ENCODE results near the gene BTBD18. TPM values are rescaled to one million over a fixed set of nuclear protein-coding genes. Genes with fewer than 3 reads are reported as not detected.
A peak's percentile ranks its signal among the peaks of the same experiment; 100 is the strongest.

The BTBD18 gene
- total and polyA plus RNA-seq, 2 of the 13 experiments (the other 11 are each of a cell fraction or from before 2014, with no cell fraction given), result not detected

- no peak for FAIRE-seq
- H3K4me1 ChIP-seq (ENCODE audit: insufficient read depth, low read length), result peaks cover 42% of the 10 kb centered on the region
- POLR2A ChIA-PET, result interaction anchor here (0.7 to 4.4 kb wide), 7 partner anchors 11 to 58 kb away, joined by 3 to 83 read pairs (median 4); partner anchors contain the start of genes CTNND1 and SELENOH
- peak; percentile 60 for ATAC-seq
- H3K9ac ChIP-seq (ENCODE audit: insufficient read depth, low read depth, low read length), result peak overlapping the region; percentile 34; the same call in 1 of the 2 replicates
- H3K27ac ChIP-seq (ENCODE audit: extremely low read length, insufficient read depth, low read length), result peak overlapping the region; percentile 65
- CTCF ChIA-PET (ENCODE audit: low intra/inter-chr PET ratio, low total read pairs), result no interaction called here
- H3K79me2 ChIP-seq (ENCODE audit: insufficient read depth, low read length), result peaks cover 63% of the 10 kb centered on the region
- WGBS (ENCODE audit: low lambda C conversion rate), result 0% methylated on average over 1 of the region's 1 CpG
- intact Hi-C loops (cut with micrococcal nuclease; ENCODE audit: unreplicated experiment) (no loop called here), in situ Hi-C loops (cut with HindIII; ENCODE audit: extremely low pct_ligation_motif_present, low pct_unique_long_range_greater_than_20kb) (no loop called here)
- DNase-seq (ENCODE audit: low spot score), result peak; percentile 69
- no TSS peak for BruUV-seq (replicated peaks)
- no peak overlapping the region for H3K4me3 ChIP-seq (replicated peaks in 1 of 3; ENCODE audit: insufficient read depth in 1 of 3, low read depth in 2 of 3, low read length in 3 of 3)
- H3K27me3 ChIP-seq (ENCODE audit: control insufficient read depth in 1 of 2, insufficient read depth in 2 of 2, low read length in 2 of 2), result no peaks in the 10 kb centered on the region
- peak overlapping the region; percentile 37 for H3K4me2 ChIP-seq (ENCODE audit: low read depth, low read length)
- no peak overlapping the region for H2AFZ ChIP-seq (ENCODE audit: low read length)
- H4K20me1 ChIP-seq (ENCODE audit: insufficient read depth, low read length), result peaks cover 13% of the 10 kb centered on the region; the same call in 1 of the 2 replicates
- peaks cover 24 to 61% of the 10 kb centered on the region in 2 experiments for H3K36me3 ChIP-seq (replicated peaks in 1 of 2; ENCODE audit: control insufficient read depth in 1 of 2, insufficient read depth in 2 of 2, low read length in 2 of 2)
- no peaks in the 10 kb centered on the region for H3K9me3 ChIP-seq (ENCODE audit: low read length)
- TF ChIP-seq SOX5 (CRISPR knock-in tag; IDR thresholded peaks at IDR 0.05; ENCODE audit: borderline replicate concordance) (peak; percentile 64), HDAC2 (CRISPR knock-in tag; IDR thresholded peaks at IDR 0.05) (0 out of 2 replicates have a peak, but pooled peaks have one; percentile 28), ZNF644 (CRISPR knock-in tag; IDR thresholded peaks at IDR 0.05; ENCODE audit: low read depth) (0 out of 2 replicates have a peak, but pooled peaks have one; percentile 29), ZNF609 (CRISPR knock-in tag; IDR thresholded peaks at IDR 0.05; ENCODE audit: borderline replicate concordance) (no peak), ETV5 (CRISPR knock-in tag; IDR thresholded peaks at IDR 0.05; ENCODE audit: borderline replicate concordance) (peak; percentile 47; the same call in 1 of the 2 replicates), ZNF292 (CRISPR knock-in tag; IDR thresholded peaks at IDR 0.05; ENCODE audit: borderline replicate concordance, low read depth) (no peak), SP5 (CRISPR knock-in tag; IDR thresholded peaks at IDR 0.05; ENCODE audit: borderline replicate concordance, low read depth) (no peak), DBP (CRISPR knock-in tag; IDR thresholded peaks at IDR 0.05; ENCODE audit: not compliant biosample characterization) (no peak), ZMAT3 (CRISPR knock-in tag; conservative IDR thresholded peaks at IDR 0.05) (0 out of 2 replicates have a peak, but pooled peaks have one; percentile 37), ASH2L (IDR thresholded peaks at IDR 0.05; ENCODE audit: insufficient read length, low read depth, low read length) (peak; percentile 26), ZNF670 (CRISPR knock-in tag; IDR thresholded peaks at IDR 0.05; ENCODE audit: borderline replicate concordance) (no peak), ZNF572 (CRISPR knock-in tag; IDR thresholded peaks at IDR 0.05) (no peak), ISL2 (CRISPR knock-in tag; IDR thresholded peaks at IDR 0.05) (no peak), SOX6 (IDR thresholded peaks at IDR 0.05) (no peak), SOX6 (CRISPR knock-in tag; IDR thresholded peaks at IDR 0.05) (peak; percentile 58), KAT8 (CRISPR knock-in tag; IDR thresholded peaks at IDR 0.05) (0 out of 2 replicates have a peak, but pooled peaks have one; percentile 14), ZBTB49 (CRISPR knock-in tag; IDR thresholded peaks at IDR 0.05; ENCODE audit: borderline replicate concordance) (no peak)
These were observed 47.4 kb upstream of the BTBD18 start for GRCh38 chr11:57798905-57799559.

Data from HepG2 (cell line).